Stomach (tissue), 4 donors: Measurements from ENCODE around the gene MSX2.

Experiments
- CTCF ChIP-seq, 7 experiments: fragments of 450-650 bp in 4 of 7; fragments of 200-600 bp in 3 of 7; sonication (generic) in 3 of 7; IDR thresholded peaks; one replicate each; pipeline ENCODE4 v1.5.1; 2016 to 2019; ENCODE audit warnings: antibody characterized with exemption in 7 of 7, control low read depth in 2 of 7, mild to moderate bottlenecking in 1 of 7
- EP300 ChIP-seq: sonication (generic); formaldehyde crosslinking; IDR thresholded peaks from one replicate; pipeline ENCODE4 v1.6.1; 2017; ENCODE audit warnings: antibody characterized with exemption
- POLR2A ChIP-seq, 4 donors: fragments of 450-650 bp; IDR thresholded peaks; one replicate each; pipeline ENCODE4 v1.6.1; 2016; ENCODE audit warnings: antibody characterized with exemption in 4 of 4, control low read depth in 2 of 4, mild to moderate bottlenecking in 1 of 4, moderate library complexity in 1 of 4
- POLR2AphosphoS5 ChIP-seq, 3 donors: sonication (generic); formaldehyde crosslinking; IDR thresholded peaks; one replicate each; pipeline ENCODE4 v1.6.1; 2016; ENCODE audit warnings: antibody characterized with exemption in 3 of 3

GRCh38 chr5:174690271-174690670, 34.1 kb upstream of the MSX2 start:
- TF ChIP-seq CTCF (IDR thresholded peaks at IDR 0.05) (no peak), POLR2AphosphoS5 (IDR thresholded peaks at IDR 0.05) (no peak), POLR2A (IDR thresholded peaks at IDR 0.05) (no peak), EP300 (no peak)
